ENCODE data around the gene HPSE2. TPM values are rescaled to one million over a fixed set of nuclear protein-coding genes. Genes with fewer than 3 reads are reported as not detected.

The HPSE2 gene
- total and polyA plus RNA-seq, 8 donors: 0.58 to 15.8 (median 2.0) TPM

DNA sequence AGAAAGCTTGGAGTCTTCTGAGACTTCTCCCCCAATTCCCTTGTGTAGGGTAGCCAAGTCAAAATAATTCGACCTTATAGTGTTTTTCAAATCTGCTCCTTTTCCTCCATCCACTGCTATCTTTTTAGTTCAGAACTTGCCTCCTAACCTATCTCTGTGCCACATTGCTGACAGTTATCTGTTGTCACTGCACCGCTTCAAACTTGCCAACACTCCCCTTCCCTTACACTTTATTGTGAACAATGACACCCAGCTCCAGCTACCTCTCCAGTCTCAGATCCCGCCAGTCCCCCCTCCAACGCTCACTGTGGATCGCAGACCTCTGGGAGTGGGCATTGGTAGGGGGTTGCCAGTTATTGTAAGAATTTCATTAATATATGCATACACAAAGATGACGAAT, 772.6 kb downstream of the HPSE2 start:
- intact Hi-C loops (cut with DNase I; ENCODE audit: low total_unique reads): loop anchor here (10.0 kb wide), 1 partner anchor 712 kb away; no protein-coding TSS in a partner anchor

GRCh38 chr10:98461500-98461842, 774.2 kb downstream of the HPSE2 start:
- no peak overlapping the region for H3K4me3 ChIP-seq
- H3K27ac ChIP-seq: peak overlapping the region in 3 of 5 donors; percentile 35 to 74 (median 66)
- TF ChIP-seq POLR2A (IDR thresholded peaks at IDR 0.05): no peak
- no peak for TF ChIP-seq POLR2AphosphoS5 (IDR thresholded peaks at IDR 0.05)
- no peak for TF ChIP-seq EP300 (IDR thresholded peaks at IDR 0.05)
- TF ChIP-seq, protein P1, sequence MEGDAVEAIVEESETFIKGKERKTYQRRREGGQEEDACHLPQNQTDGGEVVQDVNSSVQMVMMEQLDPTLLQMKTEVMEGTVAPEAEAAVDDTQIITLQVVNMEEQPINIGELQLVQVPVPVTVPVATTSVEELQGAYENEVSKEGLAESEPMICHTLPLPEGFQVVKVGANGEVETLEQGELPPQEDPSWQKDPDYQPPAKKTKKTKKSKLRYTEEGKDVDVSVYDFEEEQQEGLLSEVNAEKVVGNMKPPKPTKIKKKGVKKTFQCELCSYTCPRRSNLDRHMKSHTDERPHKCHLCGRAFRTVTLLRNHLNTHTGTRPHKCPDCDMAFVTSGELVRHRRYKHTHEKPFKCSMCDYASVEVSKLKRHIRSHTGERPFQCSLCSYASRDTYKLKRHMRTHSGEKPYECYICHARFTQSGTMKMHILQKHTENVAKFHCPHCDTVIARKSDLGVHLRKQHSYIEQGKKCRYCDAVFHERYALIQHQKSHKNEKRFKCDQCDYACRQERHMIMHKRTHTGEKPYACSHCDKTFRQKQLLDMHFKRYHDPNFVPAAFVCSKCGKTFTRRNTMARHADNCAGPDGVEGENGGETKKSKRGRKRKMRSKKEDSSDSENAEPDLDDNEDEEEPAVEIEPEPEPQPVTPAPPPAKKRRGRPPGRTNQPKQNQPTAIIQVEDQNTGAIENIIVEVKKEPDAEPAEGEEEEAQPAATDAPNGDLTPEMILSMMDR (IDR thresholded peaks at IDR 0.05): no peak
- intact Hi-C loops (cut with DNase I; ENCODE audit: low total_unique reads): loop anchor here (10.0 kb wide), 1 partner anchor 713 kb away; no protein-coding TSS in a partner anchor
- H3K4me1 ChIP-seq: peaks cover 0 to 14% (median 7%) of the 10 kb centered on the region in 4 donors
- H3K9me3 ChIP-seq: no peaks in the 10 kb centered on the region
- peaks cover 0 to 6% (median 0%) of the 10 kb centered on the region in 3 donors for H3K27me3 ChIP-seq
- 84 to 96% (median 92%) methylated on average over 3 of the region's 3 CpGs for WGBS, 5 donors
- no peaks in the 10 kb centered on the region for H3K36me3 ChIP-seq
- DNase-seq: no peak

More for the DNA sequence above, 772.6 kb downstream of the HPSE2 start:
- Histone ChIP-seq H3K36me3 (no peaks in the 10 kb centered on the region), H3K4me1 (peaks cover 4 to 26% (median 12%) of the 10 kb centered on the region in 4 donors), H3K4me3 (no peak overlapping the region), H3K9me3 (no peaks in the 10 kb centered on the region), H3K27ac (no peak overlapping the region), H3K27me3 (peaks cover 0 to 4% (median 0%) of the 10 kb centered on the region in 3 donors)
- WGBS, 5 donors: 87 to 93% (median 92%) methylated on average over 6 of the region's 6 CpGs
- TF ChIP-seq POLR2AphosphoS5 (IDR thresholded peaks at IDR 0.05): no peak
- TF ChIP-seq, protein P1 (IDR thresholded peaks at IDR 0.05): no peak
- TF ChIP-seq EP300 (IDR thresholded peaks at IDR 0.05): no peak
- TF ChIP-seq POLR2A (IDR thresholded peaks at IDR 0.05): no peak
- no peak for DNase-seq

GRCh38 chr10:98460837-98461499, 774.7 kb downstream of the HPSE2 start:
- peak; percentile 61 to 90 (median 62) for TF ChIP-seq POLR2AphosphoS5 (IDR thresholded peaks at IDR 0.05)
- TF ChIP-seq, protein P1 (IDR thresholded peaks at IDR 0.05): no peak
- 60 to 76% (median 66%) methylated on average over 3 of the region's 3 CpGs for WGBS, 5 donors
- H3K27me3 ChIP-seq: peaks cover 0 to 6% (median 0%) of the 10 kb centered on the region in 3 donors
- H3K27ac ChIP-seq: peak overlapping the region in 4 of 5 donors; percentile 35 to 74 (median 55)
- peaks cover 0 to 14% (median 7%) of the 10 kb centered on the region in 4 donors for H3K4me1 ChIP-seq
- H3K4me3 ChIP-seq: no peak overlapping the region
- no peaks in the 10 kb centered on the region for H3K9me3 ChIP-seq
- no peaks in the 10 kb centered on the region for H3K36me3 ChIP-seq
- peak; percentile 53 to 93 for DNase-seq
- intact Hi-C loops (cut with DNase I; ENCODE audit: low total_unique reads): loop anchor here (10.0 kb wide), 1 partner anchor 714 kb away; no protein-coding TSS in a partner anchor

DNA sequence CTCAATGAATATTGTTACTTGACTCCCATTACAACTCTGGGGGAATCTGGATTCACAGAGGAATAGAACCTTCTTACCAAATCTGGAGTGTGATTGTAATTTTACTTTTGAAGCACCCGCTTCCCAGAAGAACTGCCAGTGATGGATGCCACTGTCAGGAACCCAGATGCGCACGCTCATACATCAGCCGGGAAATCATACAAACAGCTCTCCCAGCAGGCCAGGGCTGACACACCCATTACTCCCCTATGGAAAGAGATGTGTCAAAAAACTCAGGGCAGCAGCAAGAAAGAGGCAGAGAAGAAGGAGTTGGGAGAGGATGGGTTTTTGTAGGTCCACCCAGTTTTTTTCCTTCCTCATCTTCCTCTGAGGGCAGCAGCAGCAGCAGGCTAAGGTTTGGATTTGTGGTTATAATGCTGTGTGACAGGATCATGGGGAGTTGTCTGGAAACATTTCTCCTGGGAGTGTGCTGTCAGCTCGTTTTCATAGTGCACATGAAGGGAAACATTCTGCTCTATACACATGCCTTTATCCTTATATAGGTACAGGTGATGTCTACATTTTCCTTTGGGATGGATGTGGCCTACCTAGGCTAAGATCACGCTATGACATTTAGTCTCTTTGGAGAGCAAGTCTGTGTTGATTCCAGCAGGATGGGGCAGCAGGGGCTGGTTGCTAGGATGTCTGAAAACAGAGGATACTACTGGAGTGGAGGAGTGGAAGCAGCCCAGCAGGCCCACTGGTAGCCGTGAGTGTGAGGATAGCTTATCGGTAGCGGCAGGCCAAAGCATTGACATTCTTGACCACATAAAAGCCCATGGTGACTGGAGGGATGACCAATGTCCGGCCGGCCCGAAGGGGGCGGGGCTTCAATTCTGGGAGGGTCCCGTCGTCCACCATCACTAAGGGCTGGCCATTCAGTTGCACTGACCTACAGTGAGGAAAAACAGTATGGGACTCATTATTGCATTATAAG, 776.6 kb downstream of the HPSE2 start:
- TF ChIP-seq POLR2A (IDR thresholded peaks at IDR 0.05): no peak
- TF ChIP-seq, protein P1 (IDR thresholded peaks at IDR 0.05): no peak
- TF ChIP-seq EP300 (IDR thresholded peaks at IDR 0.05): no peak
- no peak for TF ChIP-seq POLR2AphosphoS5 (IDR thresholded peaks at IDR 0.05)
- WGBS, 5 donors: 83 to 91% (median 86%) methylated on average over 15 of the region's 15 CpGs
- intact Hi-C loops (cut with DNase I; ENCODE audit: low total_unique reads): no loop called here
- no peaks in the 10 kb centered on the region for H3K36me3 ChIP-seq
- no peak overlapping the region for H3K27ac ChIP-seq
- H3K9me3 ChIP-seq: no peaks in the 10 kb centered on the region
- no peak for DNase-seq
- peaks cover 0 to 14% (median 7%) of the 10 kb centered on the region in 4 donors for H3K4me1 ChIP-seq
- peaks cover 0 to 6% (median 0%) of the 10 kb centered on the region in 3 donors for H3K27me3 ChIP-seq
- no peak overlapping the region for H3K4me3 ChIP-seq
